Measurements from ENCODE around the gene SSR1.

DNA sequence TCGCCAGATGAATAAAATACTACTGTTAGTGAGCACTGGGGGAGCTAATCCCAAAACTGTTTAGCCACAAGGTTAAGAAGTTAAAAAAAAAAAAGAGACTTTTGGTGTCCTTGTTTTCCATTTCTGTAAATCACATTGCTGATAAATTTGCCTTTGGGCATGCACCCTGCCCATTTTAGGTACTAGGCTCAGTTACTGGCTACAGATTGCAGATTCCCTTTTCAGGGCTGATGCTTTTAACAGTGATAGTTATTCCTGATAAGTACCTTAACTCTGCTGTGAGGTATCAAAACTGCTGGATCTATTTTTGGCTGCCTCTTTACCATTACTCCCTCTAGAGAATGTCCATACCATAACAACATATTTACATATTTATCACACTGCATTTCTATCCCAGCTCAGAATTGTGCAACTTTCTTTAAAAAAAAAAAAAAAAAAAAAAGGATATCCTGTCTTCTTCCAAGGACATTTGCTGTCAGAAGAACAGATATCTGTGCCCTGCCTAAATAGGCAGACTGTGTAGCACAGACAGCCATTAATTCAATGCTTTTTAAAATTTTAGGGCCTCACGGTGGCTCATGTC is 94.5 kb downstream of the SSR1 start:
- TF ChIP-seq CEBPB (IDR thresholded peaks at IDR 0.05) (peak; percentile 40; the same call in 1 of the 2 replicates), EP300 (IDR thresholded peaks at IDR 0.05; ENCODE audit: borderline replicate concordance) (no peak), TAF1 (IDR thresholded peaks at IDR 0.05; ENCODE audit: low read depth) (no peak), CREB1 (IDR thresholded peaks at IDR 0.05; ENCODE audit: low read depth) (no peak), YY1 (IDR thresholded peaks at IDR 0.05; ENCODE audit: low read depth) (no peak), TCF12 (IDR thresholded peaks at IDR 0.05; ENCODE audit: low read depth) (no peak), EGR1 (IDR thresholded peaks at IDR 0.05) (no peak)
- TF ChIP-seq, protein P1, sequence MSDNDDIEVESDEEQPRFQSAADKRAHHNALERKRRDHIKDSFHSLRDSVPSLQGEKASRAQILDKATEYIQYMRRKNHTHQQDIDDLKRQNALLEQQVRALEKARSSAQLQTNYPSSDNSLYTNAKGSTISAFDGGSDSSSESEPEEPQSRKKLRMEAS (IDR thresholded peaks at IDR 0.05) = no peak
